ENCODE results near the gene LPP. TPM values are rescaled to one million over a fixed set of nuclear protein-coding genes. Genes with fewer than 3 reads are reported as not detected.

Gene LPP
- total RNA-seq, 4 donors from 2014 or later, result 109 to 170 (median 132) TPM

GRCh38 chr3:188931036-188931435, 777.1 kb downstream of the LPP start:
- no peak overlapping the region for H3K4me3 ChIP-seq
- H3K27ac ChIP-seq, result no peak overlapping the region
- no peaks in the 10 kb centered on the region for H3K9me3 ChIP-seq
- no peaks in the 10 kb centered on the region for H3K4me1 ChIP-seq
- TF ChIP-seq, protein P1, sequence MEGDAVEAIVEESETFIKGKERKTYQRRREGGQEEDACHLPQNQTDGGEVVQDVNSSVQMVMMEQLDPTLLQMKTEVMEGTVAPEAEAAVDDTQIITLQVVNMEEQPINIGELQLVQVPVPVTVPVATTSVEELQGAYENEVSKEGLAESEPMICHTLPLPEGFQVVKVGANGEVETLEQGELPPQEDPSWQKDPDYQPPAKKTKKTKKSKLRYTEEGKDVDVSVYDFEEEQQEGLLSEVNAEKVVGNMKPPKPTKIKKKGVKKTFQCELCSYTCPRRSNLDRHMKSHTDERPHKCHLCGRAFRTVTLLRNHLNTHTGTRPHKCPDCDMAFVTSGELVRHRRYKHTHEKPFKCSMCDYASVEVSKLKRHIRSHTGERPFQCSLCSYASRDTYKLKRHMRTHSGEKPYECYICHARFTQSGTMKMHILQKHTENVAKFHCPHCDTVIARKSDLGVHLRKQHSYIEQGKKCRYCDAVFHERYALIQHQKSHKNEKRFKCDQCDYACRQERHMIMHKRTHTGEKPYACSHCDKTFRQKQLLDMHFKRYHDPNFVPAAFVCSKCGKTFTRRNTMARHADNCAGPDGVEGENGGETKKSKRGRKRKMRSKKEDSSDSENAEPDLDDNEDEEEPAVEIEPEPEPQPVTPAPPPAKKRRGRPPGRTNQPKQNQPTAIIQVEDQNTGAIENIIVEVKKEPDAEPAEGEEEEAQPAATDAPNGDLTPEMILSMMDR (IDR thresholded peaks at IDR 0.05), result no peak
- no peak for TF ChIP-seq POLR2A (IDR thresholded peaks at IDR 0.05)
- DNase-seq, result no peak
- H3K36me3 ChIP-seq, result no peaks in the 10 kb centered on the region
- H3K27me3 ChIP-seq, result no peaks in the 10 kb centered on the region

- no peaks in the 10 kb centered on the region for H3K4me1 ChIP-seq
- no peaks in the 10 kb centered on the region for H3K36me3 ChIP-seq
- no peak overlapping the region for H3K27ac ChIP-seq
- TF ChIP-seq, protein P1 (IDR thresholded peaks at IDR 0.05), result no peak
- no peak for TF ChIP-seq POLR2A (IDR thresholded peaks at IDR 0.05)
- H3K27me3 ChIP-seq, result no peaks in the 10 kb centered on the region
- DNase-seq, result no peak
- no peaks in the 10 kb centered on the region for H3K9me3 ChIP-seq
- H3K4me3 ChIP-seq, result no peak overlapping the region
These were observed 777.6 kb downstream of the LPP start for GRCh38 chr3:188931531-188931930.

DNA sequence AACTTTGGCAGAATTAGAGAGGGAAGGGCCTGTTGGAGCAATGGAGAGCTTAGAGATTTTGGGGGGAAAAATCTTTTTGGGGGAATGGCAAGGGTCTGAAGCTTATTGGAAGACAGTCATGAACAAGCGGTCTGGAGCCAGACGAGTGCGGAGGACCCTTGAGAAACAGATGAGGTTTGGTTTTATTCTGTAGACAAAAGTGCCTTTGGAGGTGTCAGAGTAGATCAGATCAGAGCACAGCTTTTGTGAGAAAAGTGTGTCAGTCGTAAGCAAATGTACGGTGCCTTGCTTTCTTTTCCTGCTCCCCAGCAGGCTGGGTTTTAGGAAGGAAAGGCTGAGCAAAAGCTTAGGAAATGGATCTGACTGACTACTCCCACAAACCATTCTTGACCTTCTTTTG, 781.0 kb downstream of the LPP start:
- TF ChIP-seq, protein P1 (IDR thresholded peaks at IDR 0.05), result no peak
- no peak for TF ChIP-seq POLR2A (IDR thresholded peaks at IDR 0.05)
- H3K27ac ChIP-seq, result no peak overlapping the region
- H3K4me1 ChIP-seq, result no peaks in the 10 kb centered on the region
- DNase-seq, result no peak
- H3K4me3 ChIP-seq, result no peak overlapping the region
- H3K36me3 ChIP-seq, result no peaks in the 10 kb centered on the region
- no peaks in the 10 kb centered on the region for H3K27me3 ChIP-seq
- H3K9me3 ChIP-seq, result no peaks in the 10 kb centered on the region

DNA sequence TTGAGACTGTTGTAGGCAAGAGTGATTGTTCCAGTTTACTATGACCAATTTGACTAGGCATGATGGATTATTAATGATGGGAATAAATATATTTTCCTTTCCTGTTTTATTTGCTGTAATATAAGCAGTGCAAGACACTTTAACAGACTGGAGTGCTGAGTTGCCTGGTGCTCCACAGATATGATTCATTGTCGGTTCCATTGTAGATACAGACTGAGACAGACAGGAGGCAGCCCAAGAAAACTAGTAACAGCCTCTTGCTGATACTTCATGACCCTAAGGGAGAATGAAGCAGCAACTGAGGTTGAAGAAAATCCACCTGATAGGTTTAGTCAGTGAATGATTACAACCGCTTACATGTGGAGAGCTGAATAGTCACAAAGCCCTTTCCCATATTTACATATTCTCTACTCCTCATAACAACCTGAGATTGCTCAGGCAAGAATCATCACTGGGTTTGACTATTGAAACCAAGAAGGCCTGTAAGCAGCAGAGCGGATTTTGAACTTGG, 782.7 kb downstream of the LPP start:
- no peak overlapping the region for H3K27ac ChIP-seq
- H3K27me3 ChIP-seq, result no peaks in the 10 kb centered on the region
- no peak overlapping the region for H3K4me3 ChIP-seq
- H3K4me1 ChIP-seq, result peaks cover 0 to 3% (median 0%) of the 10 kb centered on the region in 4 donors
- no peaks in the 10 kb centered on the region for H3K9me3 ChIP-seq
- no peak for DNase-seq
- TF ChIP-seq, protein P1 (IDR thresholded peaks at IDR 0.05), result no peak
- TF ChIP-seq POLR2A (IDR thresholded peaks at IDR 0.05), result no peak
- H3K36me3 ChIP-seq, result no peaks in the 10 kb centered on the region

DNA sequence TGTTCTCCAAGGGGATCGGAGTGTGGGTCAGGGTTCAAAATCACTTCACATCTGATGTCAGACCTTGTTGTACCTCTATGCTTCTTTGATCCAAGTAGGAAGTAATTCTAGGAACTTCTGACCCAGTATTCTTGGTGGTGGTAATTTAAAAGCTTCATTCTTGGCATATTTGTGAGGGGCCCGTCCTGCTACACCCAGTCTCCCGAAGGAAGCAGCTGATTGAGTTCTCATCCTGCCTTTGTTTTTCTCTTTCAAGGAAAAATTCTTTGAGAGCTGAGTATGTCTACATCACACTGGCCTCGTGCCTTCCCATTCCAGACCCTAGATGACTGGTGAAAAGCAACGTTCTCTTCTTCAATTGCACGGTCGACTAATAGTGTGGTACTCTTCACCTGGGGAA, 783.4 kb downstream of the LPP start:
- H3K4me3 ChIP-seq, result no peak overlapping the region
- no peak for DNase-seq
- peaks cover 0 to 3% (median 0%) of the 10 kb centered on the region in 4 donors for H3K4me1 ChIP-seq
- TF ChIP-seq, protein P1 (IDR thresholded peaks at IDR 0.05), result no peak
- TF ChIP-seq POLR2A (IDR thresholded peaks at IDR 0.05), result no peak
- H3K36me3 ChIP-seq, result no peaks in the 10 kb centered on the region
- no peaks in the 10 kb centered on the region for H3K9me3 ChIP-seq
- H3K27me3 ChIP-seq, result no peaks in the 10 kb centered on the region
- H3K27ac ChIP-seq, result no peak overlapping the region

- TF ChIP-seq, protein P1 (IDR thresholded peaks at IDR 0.05), result no peak
- TF ChIP-seq POLR2A (IDR thresholded peaks at IDR 0.05), result no peak
- Histone ChIP-seq H3K9me3 (no peaks in the 10 kb centered on the region), H3K36me3 (no peaks in the 10 kb centered on the region), H3K27me3 (no peaks in the 10 kb centered on the region), H3K27ac (no peak overlapping the region), H3K4me1 (peaks cover 0 to 3% (median 0%) of the 10 kb centered on the region in 4 donors), H3K4me3 (no peak overlapping the region)
- DNase-seq, result no peak
These were observed 785.0 kb downstream of the LPP start for GRCh38 chr3:188938999-188939398.

All from Peyer's patch (tissue), 4 donors.